ENCODE measurements around the gene MYBPH. TPM values are rescaled to one million over a fixed set of nuclear protein-coding genes. Genes with fewer than 3 reads are reported as not detected.

Gene MYBPH
- total RNA-seq, 4 donors from 2014 or later: not detected

DNA sequence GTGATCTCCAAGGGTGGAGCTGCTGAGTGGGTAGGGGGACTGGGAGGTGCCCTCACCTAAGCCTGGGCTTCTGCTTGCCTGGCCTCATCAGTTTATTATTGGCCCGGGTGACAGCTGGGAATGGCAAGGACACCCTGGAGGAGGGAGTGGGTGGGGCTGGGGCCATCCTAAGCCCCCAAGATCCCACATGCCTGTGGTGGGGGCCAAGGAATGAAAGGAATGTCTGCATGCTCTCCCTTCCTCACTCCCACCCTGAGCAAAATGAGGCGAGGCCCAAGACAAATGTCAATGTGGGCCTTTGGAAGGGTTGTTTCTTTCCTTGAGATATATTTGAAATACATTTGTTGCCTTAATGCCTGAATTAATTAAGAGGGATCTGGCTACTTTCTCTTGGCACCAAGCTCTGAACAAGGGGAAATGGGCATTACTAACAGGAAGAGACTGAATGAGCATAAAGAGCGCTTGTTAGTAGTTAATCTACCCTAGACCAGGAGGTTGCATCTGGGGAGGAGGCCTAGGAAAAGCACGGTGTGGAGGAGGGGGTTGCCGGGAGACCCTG is 30.6 kb upstream of the MYBPH start:
- Histone ChIP-seq H3K27ac (no peak overlapping the region), H3K27me3 (no peaks in the 10 kb centered on the region), H3K4me3 (no peak overlapping the region), H3K36me3 (no peaks in the 10 kb centered on the region), H3K4me1 (peaks cover 0 to 22% (median 0%) of the 10 kb centered on the region in 4 donors), H3K9me3 (no peaks in the 10 kb centered on the region)
- TF ChIP-seq CTCF (IDR thresholded peaks at IDR 0.05): no peak
- no peak for TF ChIP-seq EP300 (IDR thresholded peaks at IDR 0.05)
- no peak for TF ChIP-seq POLR2A (IDR thresholded peaks at IDR 0.05)
- 57 to 65% methylated on average over 5 of the region's 5 CpGs for WGBS, 2 donors
- DNase-seq (ENCODE audit: low spot score in 2 of 2): no peak

DNA sequence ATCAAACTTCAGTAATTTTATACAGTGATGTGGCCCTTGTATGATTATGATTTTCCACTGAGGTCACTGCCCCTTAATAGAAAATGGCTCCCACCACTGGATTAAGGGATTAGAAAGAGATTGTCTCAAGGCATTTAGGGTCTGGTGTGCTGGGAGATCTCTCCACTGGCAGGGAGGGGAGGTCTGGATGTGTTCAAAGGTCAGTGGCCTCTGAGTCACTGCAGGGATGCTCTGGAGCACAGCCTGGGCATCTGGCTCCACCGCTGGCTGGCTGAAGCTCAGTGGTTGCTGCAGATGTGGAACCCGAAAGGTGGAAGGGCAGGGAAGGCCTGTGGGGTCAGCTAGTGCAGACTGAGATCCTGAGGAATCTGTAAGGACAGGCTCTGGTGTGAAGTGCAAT is 29.1 kb upstream of the MYBPH start:
- WGBS, 2 donors: 66 to 70% methylated on average over 2 of the region's 2 CpGs
- no peak overlapping the region for H3K27ac ChIP-seq
- peaks cover 0 to 36% (median 2%) of the 10 kb centered on the region in 4 donors for H3K4me1 ChIP-seq
- H3K4me3 ChIP-seq: no peak overlapping the region
- H3K36me3 ChIP-seq: no peaks in the 10 kb centered on the region
- TF ChIP-seq EP300 (IDR thresholded peaks at IDR 0.05) (no peak), CTCF (IDR thresholded peaks at IDR 0.05) (no peak), POLR2A (IDR thresholded peaks at IDR 0.05) (no peak)
- H3K9me3 ChIP-seq: no peaks in the 10 kb centered on the region
- no peaks in the 10 kb centered on the region for H3K27me3 ChIP-seq
- no peak for DNase-seq (ENCODE audit: low spot score in 2 of 2)

DNA sequence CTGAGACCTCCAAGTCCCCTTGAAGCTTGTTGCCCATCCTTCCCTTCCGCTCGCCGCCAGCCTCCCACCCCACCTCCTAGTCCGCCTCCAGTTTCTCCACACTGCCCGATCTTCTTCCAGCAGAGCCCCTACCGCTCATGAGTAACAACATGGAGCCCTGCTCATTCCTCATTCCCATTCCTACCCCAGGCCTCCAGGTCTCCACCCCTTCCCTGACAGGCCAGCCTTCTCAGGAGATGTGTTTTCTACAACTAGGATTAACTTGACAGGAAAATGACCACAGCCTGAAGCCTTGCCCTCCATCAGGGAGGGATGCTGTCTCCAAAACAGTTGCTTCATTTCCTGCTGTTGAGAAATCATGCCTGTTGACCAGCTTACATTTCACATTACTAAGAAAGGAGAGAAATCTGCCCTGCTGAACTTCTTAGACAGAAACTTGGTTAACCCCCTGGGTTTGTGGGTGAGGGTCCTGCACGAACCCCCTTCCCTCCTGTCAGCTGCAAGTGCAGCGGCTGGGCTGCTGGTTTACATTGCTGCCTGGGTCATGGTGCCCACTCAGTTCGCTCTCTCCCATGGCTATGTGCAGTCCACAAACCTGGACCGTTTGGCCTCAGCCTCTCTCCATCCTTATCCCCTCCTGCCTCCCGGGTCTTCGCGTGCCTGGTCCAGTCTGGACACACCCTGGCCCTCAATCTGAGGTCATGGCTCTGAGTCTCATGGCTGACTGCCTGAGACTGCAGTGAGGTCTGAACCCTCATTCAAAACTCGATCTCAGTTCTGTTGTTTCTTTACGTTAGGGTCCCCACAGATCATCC is 27.0 kb upstream of the MYBPH start:
- H3K36me3 ChIP-seq: no peaks in the 10 kb centered on the region
- H3K4me1 ChIP-seq: peaks cover 0 to 45% (median 5%) of the 10 kb centered on the region in 4 donors
- no peaks in the 10 kb centered on the region for H3K9me3 ChIP-seq
- DNase-seq (ENCODE audit: low spot score in 2 of 2): peak in 1 of 2 donors; percentile 61
- H3K27me3 ChIP-seq: no peaks in the 10 kb centered on the region
- H3K27ac ChIP-seq: peak overlapping the region in 2 of 4 donors; percentile 43 to 60
- no peak overlapping the region for H3K4me3 ChIP-seq
- WGBS, 2 donors: 75 to 76% methylated on average over 15 of the region's 15 CpGs
- TF ChIP-seq EP300 (IDR thresholded peaks at IDR 0.05) (peak in 1 of 2 donors; percentile 73), POLR2A (IDR thresholded peaks at IDR 0.05) (no peak), CTCF (IDR thresholded peaks at IDR 0.05) (no peak)

- 74 to 94% methylated on average over 10 of the region's 10 CpGs for WGBS, 2 donors
- no peaks in the 10 kb centered on the region for H3K36me3 ChIP-seq
- TF ChIP-seq CTCF (IDR thresholded peaks at IDR 0.05) (no peak), POLR2A (IDR thresholded peaks at IDR 0.05) (no peak), EP300 (IDR thresholded peaks at IDR 0.05) (no peak)
- H3K4me1 ChIP-seq: peaks cover 0 to 45% (median 5%) of the 10 kb centered on the region in 4 donors
- no peak for DNase-seq (ENCODE audit: low spot score in 2 of 2)
- no peaks in the 10 kb centered on the region for H3K27me3 ChIP-seq
- no peak overlapping the region for H3K4me3 ChIP-seq
- no peaks in the 10 kb centered on the region for H3K9me3 ChIP-seq
- peak overlapping the region in 2 of 4 donors; percentile 43 to 60 for H3K27ac ChIP-seq
These were observed 26.0 kb upstream of the MYBPH start for GRCh38 chr1:203201516-203202205.

GRCh38 chr1:203200916-203201315 is 25.3 kb upstream of the MYBPH start:
- no peak for TF ChIP-seq CTCF (IDR thresholded peaks at IDR 0.05)
- TF ChIP-seq EP300 (IDR thresholded peaks at IDR 0.05): no peak
- TF ChIP-seq POLR2A (IDR thresholded peaks at IDR 0.05): no peak
- Histone ChIP-seq H3K4me3 (no peak overlapping the region), H3K27ac (peak overlapping the region; percentile 13 to 74 (median 55)), H3K4me1 (peaks cover 0 to 38% (median 5%) of the 10 kb centered on the region in 4 donors), H3K9me3 (no peaks in the 10 kb centered on the region), H3K27me3 (no peaks in the 10 kb centered on the region), H3K36me3 (no peaks in the 10 kb centered on the region)
- DNase-seq (ENCODE audit: low spot score in 2 of 2): no peak
- 69 to 86% methylated on average over 1 of the region's 1 CpG for WGBS, 2 donors
